DND-41 (cell line): ENCODE data around the gene ZBTB32.

Experiments used
- CTCF ChIP-seq: IDR thresholded peaks from 2 replicates; pipeline ENCODE4 v1.5.1; 2012; ENCODE audit warnings: borderline replicate concordance, low read length, moderate library complexity, mild to moderate bottlenecking; ENCODE audit not compliant: poor library complexity, severe bottlenecking; ENCODE audit errors: extremely low read depth
- EZH2 ChIP-seq: IDR thresholded peaks from 3 replicates; pipeline ENCODE4 v1.6.1; 2012; ENCODE audit warnings: borderline replicate concordance, low read depth, mild to moderate bottlenecking, moderate library complexity, low read length, inconsistent platforms; ENCODE audit not compliant: severe bottlenecking

- no peak for TF ChIP-seq CTCF
- no peak for TF ChIP-seq EZH2
Measured at GRCh38 chr19:35760711-35761349, 56.5 kb downstream of the ZBTB32 start.
